Endothelial cell of hepatic sinusoid (primary cell): ENCODE data around the gene ULBP3.
"Not testable (repeated sequence)": the region's sequence is repeated elsewhere in the genome, so short reads cannot be mapped to it uniquely, and the experiment has no call there.

Experiments used
- in situ Hi-C: cut with HindIII; loops from 2 replicates; pipeline ENCODE4 v1.10.0; 2017; ENCODE audit warnings: low sequenced_read_pairs

The ULBP3 gene

GRCh38 chr6:150078788-150079187, 9.9 kb upstream of the ULBP3 start:
- in situ Hi-C loops, result no loop called here

GRCh38 chr6:150076196-150076893, 7.4 kb upstream of the ULBP3 start:
- in situ Hi-C loops, result no loop called here

- in situ Hi-C loops, result no loop called here
These were observed 6.1 kb upstream of the ULBP3 start for GRCh38 chr6:150075034-150075421.

- in situ Hi-C loops, result not testable (repeated sequence)
These were observed 5.6 kb upstream of the ULBP3 start for GRCh38 chr6:150074396-150075033.

GRCh38 chr6:150072201-150072600, 3.3 kb upstream of the ULBP3 start:
- in situ Hi-C loops, result no loop called here

DNA sequence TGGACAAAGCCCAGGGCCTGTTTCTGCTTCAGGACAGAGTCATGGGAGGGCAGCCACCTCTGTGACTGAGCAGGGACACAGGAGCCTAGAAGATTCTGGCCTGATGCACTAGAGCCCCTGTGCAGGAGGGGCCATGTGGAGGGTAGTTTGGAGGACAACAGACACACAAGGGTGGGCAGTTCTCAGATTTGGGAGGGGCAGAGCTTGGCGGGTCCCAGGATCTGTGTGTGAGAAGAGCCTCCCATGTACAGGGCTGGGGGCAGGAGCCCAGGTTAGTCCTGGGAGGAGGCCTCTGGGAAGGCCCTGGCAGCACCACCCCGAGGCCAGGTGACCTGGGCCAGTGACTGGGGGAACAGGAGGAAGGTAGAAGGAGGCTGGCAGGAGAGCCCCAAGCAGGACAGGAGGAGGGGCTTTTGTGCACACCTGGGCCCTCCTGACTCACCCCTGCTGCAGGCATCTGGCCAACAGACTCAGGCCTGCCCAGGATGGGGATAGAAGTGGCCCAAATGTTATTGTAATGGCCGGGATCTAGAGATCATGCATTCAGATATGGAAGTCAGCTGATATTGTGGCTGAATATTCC, 1.4 kb upstream of the ULBP3 start:
- in situ Hi-C loops, result no loop called here

DNA sequence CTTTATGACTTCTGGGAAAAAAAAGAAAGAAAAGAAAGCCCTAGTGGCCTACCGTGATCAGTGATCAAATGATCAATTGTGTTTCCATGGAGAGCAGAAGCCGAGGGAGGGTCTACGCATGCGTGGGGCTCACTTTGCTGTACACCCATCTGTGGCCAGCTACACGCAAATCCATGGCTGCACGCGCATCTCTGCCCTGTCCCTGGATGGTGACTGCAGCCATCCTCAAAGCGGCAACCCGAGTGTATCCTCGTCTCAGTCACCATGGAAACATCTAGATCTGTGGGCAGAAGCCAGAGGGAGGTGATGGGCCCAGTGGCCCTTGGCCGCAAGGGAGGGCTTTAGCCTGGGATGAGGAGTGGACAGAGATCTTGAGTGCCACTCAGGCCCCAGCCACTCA, 785 bp upstream of the ULBP3 start:
- in situ Hi-C loops, result no loop called here

- in situ Hi-C loops, result no loop called here
These were observed 770 bp downstream of the ULBP3 start for GRCh38 chr6:150068151-150068550.

DNA sequence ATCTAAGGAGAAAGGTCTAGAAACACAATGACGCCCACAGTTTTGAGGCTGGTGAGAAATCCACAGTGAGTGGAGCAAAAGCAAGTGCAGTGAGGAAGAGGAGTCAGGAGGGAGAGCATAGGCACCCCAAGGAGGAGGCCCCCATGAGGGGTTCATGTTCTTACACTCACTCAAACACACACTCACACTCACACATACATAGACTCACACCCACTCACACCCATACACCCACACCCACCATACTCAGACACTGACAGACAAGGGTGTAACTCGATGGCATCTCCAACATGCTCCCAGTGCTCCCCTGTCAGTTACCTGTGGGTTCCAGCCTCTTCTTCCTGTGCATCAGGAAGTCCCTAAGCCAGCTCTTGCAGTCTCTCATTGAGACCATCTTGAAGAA, 3.8 kb downstream of the ULBP3 start:
- in situ Hi-C loops, result no loop called here

- in situ Hi-C loops, result no loop called here
These were observed 5.3 kb downstream of the ULBP3 start for GRCh38 chr6:150063640-150064039.

DNA sequence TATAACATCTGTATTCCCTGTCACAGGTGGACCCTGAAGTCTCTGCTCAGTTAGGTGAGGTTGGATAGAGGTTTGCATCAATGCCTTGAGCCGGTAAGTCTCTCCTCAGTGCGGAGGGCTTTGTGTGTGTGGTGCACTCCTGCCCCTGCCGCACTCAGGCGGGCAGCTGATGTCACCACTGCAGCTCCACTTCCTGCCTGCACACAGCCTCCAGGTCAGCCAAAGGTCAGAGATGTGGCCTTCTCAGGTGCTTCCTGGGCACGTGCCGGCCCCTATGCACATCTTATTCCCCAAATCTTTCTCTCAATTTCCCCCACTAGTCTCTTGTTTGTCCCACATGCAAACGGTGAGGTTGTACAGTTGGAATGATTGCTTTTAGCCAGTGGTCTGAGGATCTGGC, 8.9 kb downstream of the ULBP3 start:
- in situ Hi-C loops, result not testable (repeated sequence)

- in situ Hi-C loops, result no loop called here
These were observed 9.9 kb downstream of the ULBP3 start for GRCh38 chr6:150058986-150059385.

- in situ Hi-C loops, result no loop called here
These were observed 10.6 kb downstream of the ULBP3 start for GRCh38 chr6:150058231-150058792.

- in situ Hi-C loops, result no loop called here
These were observed 11.4 kb downstream of the ULBP3 start for GRCh38 chr6:150057501-150057951.

DNA sequence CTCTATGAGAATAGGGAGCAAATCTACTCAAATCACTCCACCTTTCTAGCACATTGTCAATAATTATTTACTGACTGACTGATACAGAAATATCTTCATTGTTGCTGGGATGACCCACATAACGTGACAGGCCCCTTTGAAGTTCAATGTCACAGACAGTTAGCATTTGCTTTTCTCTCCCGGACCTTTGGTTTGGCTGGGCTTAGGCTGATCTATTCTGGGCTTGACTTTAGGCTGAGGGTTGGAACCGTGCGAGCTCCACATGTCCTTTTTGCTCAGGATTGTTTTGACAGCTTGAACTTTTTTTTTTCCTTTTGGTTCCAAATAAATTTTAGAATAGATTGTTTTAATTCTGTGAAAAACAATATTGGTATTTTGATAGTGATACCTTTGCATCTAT, 12.0 kb downstream of the ULBP3 start:
- in situ Hi-C loops, result no loop called here

DNA sequence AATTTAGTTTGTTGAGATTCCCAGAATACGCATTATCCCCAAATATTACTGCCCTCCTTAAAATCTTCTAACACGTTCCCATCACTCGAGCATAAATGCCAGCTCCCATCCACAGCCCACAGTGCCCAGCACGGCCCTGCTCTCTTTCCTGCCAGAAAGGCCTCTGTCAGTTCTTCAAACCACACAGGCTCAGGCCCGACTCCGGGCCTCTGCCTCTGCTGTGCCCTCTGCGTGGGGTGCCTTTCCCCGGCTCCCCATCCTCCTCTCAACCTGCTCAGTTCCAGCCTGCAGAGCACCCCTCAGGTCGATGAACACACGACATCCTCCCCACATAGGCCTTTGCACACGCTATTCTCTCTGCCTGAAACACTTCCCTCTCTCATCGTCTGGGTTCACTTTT, 12.8 kb downstream of the ULBP3 start:
- in situ Hi-C loops, result no loop called here

- in situ Hi-C loops, result no loop called here
These were observed 13.8 kb downstream of the ULBP3 start for GRCh38 chr6:150055131-150055530.

DNA sequence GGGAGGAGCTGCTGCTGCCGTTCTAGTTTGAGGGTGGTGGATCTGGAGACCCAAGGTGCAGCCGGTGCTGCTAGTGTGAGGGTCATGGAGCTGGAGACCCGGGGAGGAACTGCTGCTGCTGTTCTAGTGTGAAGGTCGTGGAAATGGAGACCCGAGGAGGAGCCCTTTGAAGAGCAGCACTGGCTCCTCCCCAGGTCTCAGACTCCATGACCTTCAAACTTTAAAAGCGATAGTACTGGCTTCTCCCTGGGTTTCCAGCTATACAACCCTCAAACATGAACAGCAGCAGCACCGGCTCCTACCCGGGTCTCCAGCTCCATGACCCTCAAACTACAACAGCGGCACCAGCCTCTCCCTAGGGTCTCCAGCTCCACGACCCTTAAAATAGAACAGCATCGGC, 15.5 kb downstream of the ULBP3 start:
- in situ Hi-C loops, result no loop called here

- in situ Hi-C loops, result no loop called here
These were observed 18.1 kb downstream of the ULBP3 start for GRCh38 chr6:150050846-150051245.

- in situ Hi-C loops, result no loop called here
These were observed 20.8 kb downstream of the ULBP3 start for GRCh38 chr6:150048099-150048498.

GRCh38 chr6:150046943-150047342, 22.0 kb downstream of the ULBP3 start:
- in situ Hi-C loops, result no loop called here

- in situ Hi-C loops, result no loop called here
These were observed 24.2 kb downstream of the ULBP3 start for GRCh38 chr6:150044621-150045145.
